GM19035 (cell line): ENCODE results near the gene RPS14.
A peak's percentile ranks its signal among the peaks of the same experiment; 100 is the strongest.

Source experiments
- ATAC-seq: cut with Tn5 transposase; IDR thresholded peaks from one replicate; pipeline ENCODE4 v1.9.1; 2021; ENCODE audit not compliant: unreplicated experiment

The RPS14 gene

GRCh38 chr5:150449517-150450339 lies at the start of gene RPS14:
Gene RPS14, minus strand, starts transcription at chr5:150449739. Its CDS starts 2,006 bp downstream, at chr5:150447733.
- peak; percentile 96 for ATAC-seq

GRCh38 chr5:150498971-150499370 lies 49.4 kb upstream of the RPS14 start:
- ATAC-seq: no peak

- ATAC-seq: no peak
Observed at GRCh38 chr5:150498501-150498900, 49.0 kb upstream of the RPS14 start.

- no peak for ATAC-seq
Observed at GRCh38 chr5:150497989-150498317, 48.4 kb upstream of the RPS14 start.

GRCh38 chr5:150497274-150497988 lies 47.9 kb upstream of the RPS14 start:
- ATAC-seq: no peak

- no peak for ATAC-seq
Observed at GRCh38 chr5:150496534-150496933, 47.0 kb upstream of the RPS14 start.

GRCh38 chr5:150496098-150496497 lies 46.6 kb upstream of the RPS14 start:
- ATAC-seq: no peak

- ATAC-seq: no peak
Observed at GRCh38 chr5:150492621-150493020, 43.1 kb upstream of the RPS14 start.

- ATAC-seq: no peak
Observed at GRCh38 chr5:150491876-150492275, 42.3 kb upstream of the RPS14 start.

GRCh38 chr5:150490754-150491153 lies 41.2 kb upstream of the RPS14 start:
- no peak for ATAC-seq

GRCh38 chr5:150490296-150490669 lies 40.7 kb upstream of the RPS14 start:
- ATAC-seq: no peak

- ATAC-seq: peak; percentile 75
Observed at GRCh38 chr5:150489360-150490295, 40.1 kb upstream of the RPS14 start.

- no peak for ATAC-seq
Observed at GRCh38 chr5:150488519-150489359, 39.2 kb upstream of the RPS14 start.

- ATAC-seq: no peak
Observed at GRCh38 chr5:150487199-150488061, 37.9 kb upstream of the RPS14 start.

GRCh38 chr5:150486402-150487198 lies 37.1 kb upstream of the RPS14 start:
- peak; percentile 29 for ATAC-seq

GRCh38 chr5:150485693-150486401 lies 36.3 kb upstream of the RPS14 start:
- peak; percentile 18 for ATAC-seq

- ATAC-seq: no peak
Observed at GRCh38 chr5:150484964-150485692, 35.6 kb upstream of the RPS14 start.
